GM18907 (cell line): ENCODE measurements around the gene LIPT2.
"Not testable (repeated sequence)": the region's sequence is repeated elsewhere in the genome, so short reads cannot be mapped to it uniquely, and the experiment has no call there.

Experiments
- ATAC-seq: cut with Tn5 transposase; IDR thresholded peaks from one replicate; pipeline ENCODE4 v1.9.1; 2021; ENCODE audit warnings: mild to moderate bottlenecking, moderate library complexity; ENCODE audit not compliant: unreplicated experiment

Gene LIPT2

GRCh38 chr11:74492974-74493790, at the start of gene LIPT2:
TSS of gene LIPT2 (minus strand) at chr11:74493724. CDS start at chr11:74493703, 21 bp downstream.
- ATAC-seq: peak; percentile 96

GRCh38 chr11:74541466-74541865, 47.9 kb upstream of the LIPT2 start:
- ATAC-seq: no peak

GRCh38 chr11:74540270-74540669, 46.7 kb upstream of the LIPT2 start:
- ATAC-seq: no peak

- no peak for ATAC-seq
Measured at GRCh38 chr11:74538680-74539079, 45.2 kb upstream of the LIPT2 start.

- no peak for ATAC-seq
Measured at GRCh38 chr11:74535371-74536160, 42.0 kb upstream of the LIPT2 start.

- not testable (repeated sequence) for ATAC-seq
Measured at GRCh38 chr11:74534946-74535275, 41.4 kb upstream of the LIPT2 start.

GRCh38 chr11:74534216-74534945, 40.9 kb upstream of the LIPT2 start:
- no peak for ATAC-seq

- no peak for ATAC-seq
Measured at GRCh38 chr11:74533421-74533820, 39.9 kb upstream of the LIPT2 start.

GRCh38 chr11:74532501-74533246, 39.1 kb upstream of the LIPT2 start:
- ATAC-seq: no peak

- no peak for ATAC-seq
Measured at GRCh38 chr11:74524978-74525377, 31.5 kb upstream of the LIPT2 start.

GRCh38 chr11:74524501-74524900, 31.0 kb upstream of the LIPT2 start:
- ATAC-seq: no peak

- no peak for ATAC-seq
Measured at GRCh38 chr11:74522776-74523175, 29.3 kb upstream of the LIPT2 start.

GRCh38 chr11:74521666-74522252, 28.2 kb upstream of the LIPT2 start:
- ATAC-seq: no peak

- no peak for ATAC-seq
Measured at GRCh38 chr11:74520927-74521665, 27.6 kb upstream of the LIPT2 start.

- no peak for ATAC-seq
Measured at GRCh38 chr11:74520316-74520715, 26.8 kb upstream of the LIPT2 start.

GRCh38 chr11:74519710-74520109, 26.2 kb upstream of the LIPT2 start:
- no peak for ATAC-seq

GRCh38 chr11:74517592-74517991, 24.1 kb upstream of the LIPT2 start:
- ATAC-seq: not testable (repeated sequence)

- no peak for ATAC-seq
Measured at GRCh38 chr11:74507582-74507981, 14.1 kb upstream of the LIPT2 start.

GRCh38 chr11:74506823-74507222, 13.3 kb upstream of the LIPT2 start:
- no peak for ATAC-seq

- ATAC-seq: no peak
Measured at GRCh38 chr11:74505911-74506310, 12.4 kb upstream of the LIPT2 start.
